Caco-2 (cell line): ENCODE measurements around the gene SLC39A7. TPM values are rescaled to one million over a fixed set of nuclear protein-coding genes. Genes with fewer than 3 reads are reported as not detected.

Experiments
- BruUV-seq: library from RNA; stranded (reverse); fragments of 400-500 nt; replicated peaks from 2 replicates; lab custom pipeline; 2021; lab: Mats Ljungman, UMichigan
- CTCF ChIA-PET: fragments of 300-600 bp; sonication (Branson Sonifier 250); formaldehyde crosslinking; loops from one replicate; lab custom pipeline; 2022; ENCODE audit warnings: antibody characterized with exemption; lab: Charles Lee
- POLR2A ChIA-PET: fragments of 300-600 bp; sonication (Branson Sonifier 250); formaldehyde crosslinking; loops from one replicate; lab custom pipeline; 2022; ENCODE audit warnings: antibody characterized with exemption; lab: Charles Lee
- DNase-seq, 2 experiments: peaks; one replicate each; pipeline versions ENCODE4 v3.0.0 to v3.0.0-alpha.2; 2020 to 2022
- H3K27me3 ChIP-seq: replicated peaks from 2 replicates; pipeline ENCODE4 v1.6.0; 2011; ENCODE audit warnings: low read length; ENCODE audit not compliant: control insufficient read depth, insufficient read depth
- H3K36me3 ChIP-seq: 2 replicates; pipeline ENCODE4 v1.5.1; 2011; ENCODE audit warnings: low read length; ENCODE audit not compliant: control insufficient read depth, insufficient read depth
- H3K4me1 ChIP-seq: fragments of 250-450 bp; sonication (Bioruptor Pico); 2 replicates; pipeline ENCODE4 v1.5.1; 2020; ENCODE audit warnings: mild to moderate bottlenecking
- H3K4me3 ChIP-seq: 2 replicates; pipeline ENCODE4 v1.5.1; 2011; ENCODE audit warnings: low read depth, mild to moderate bottlenecking, control low read depth, low read length
- H3K9me3 ChIP-seq: fragments of 250-450 bp; sonication (Bioruptor Pico); 2 replicates; pipeline ENCODE4 v1.5.1; 2020; ENCODE audit warnings: mild to moderate bottlenecking, moderate library complexity
- H3K27ac Mint-ChIP-seq: one replicate; pipeline ENCODE4 v1.8.0; 2022; ENCODE audit warnings: mixed read lengths; ENCODE audit not compliant: unreplicated experiment
- H3K27me3 Mint-ChIP-seq: one replicate; pipeline ENCODE4 v1.8.0; 2022; ENCODE audit warnings: mixed read lengths; ENCODE audit not compliant: insufficient read depth, unreplicated experiment
- H3K36me3 Mint-ChIP-seq: one replicate; pipeline ENCODE4 v1.8.0; 2022; ENCODE audit warnings: mild to moderate bottlenecking, mixed read lengths; ENCODE audit not compliant: insufficient read depth, unreplicated experiment
- H3K4me1 Mint-ChIP-seq: one replicate; pipeline ENCODE4 v1.8.0; 2022; ENCODE audit warnings: low read depth, mixed read lengths; ENCODE audit not compliant: unreplicated experiment
- H3K4me3 Mint-ChIP-seq: one replicate; pipeline ENCODE4 v1.8.0; 2022; ENCODE audit warnings: mild to moderate bottlenecking, moderate library complexity, mixed read lengths; ENCODE audit not compliant: unreplicated experiment
- H3K9me3 Mint-ChIP-seq: one replicate; pipeline ENCODE4 v1.8.0; 2022; ENCODE audit warnings: mixed read lengths; ENCODE audit not compliant: unreplicated experiment
- CTCF ChIP-seq, 2 experiments: fragments of 200-600 bp in 1 of 2; IDR thresholded peaks; 1 replicate in 1 of 2; 2 replicates in 1 of 2; pipeline versions ENCODE4 v1.5.1 to v1.8.0; 2011 to 2022; ENCODE audit warnings: antibody characterized with exemption in 1 of 2, control low read depth in 1 of 2, inconsistent platforms in 1 of 2, low read depth in 1 of 2, low read length in 1 of 2, mild to moderate bottlenecking in 1 of 2, moderate library complexity in 1 of 2; ENCODE audit not compliant: insufficient read depth in 1 of 2, severe bottlenecking in 1 of 2, unreplicated experiment in 1 of 2
- intact Hi-C: fragments of 100-400 bp; cut with micrococcal nuclease; formaldehyde crosslinking; loops from one replicate; pipeline ENCODE4 v1.10.0; 2022; ENCODE audit not compliant: unreplicated experiment
- total RNA-seq: library from RNA; stranded (reverse); gene quantifications from 2 replicates; pipeline ENCODE4 v1.2.3, GENCODE V29; 2022

Gene SLC39A7
- total RNA-seq, 1 experiment from 2014 or later = 140 TPM

GRCh38 chr6:33236328-33236727 lies 35.7 kb downstream of the SLC39A7 start:
- H3K36me3 ChIP-seq = no peaks in the 10 kb centered on the region
- no peaks in the 10 kb centered on the region for H3K9me3 ChIP-seq
- H3K4me3 Mint-ChIP-seq = no peak overlapping the region
- intact Hi-C loops = no loop called here
- POLR2A ChIA-PET = no interaction called here
- no peak overlapping the region for H3K27ac Mint-ChIP-seq
- no peak for DNase-seq
- no TSS peak for BruUV-seq
- no peak overlapping the region for H3K4me3 ChIP-seq
- H3K27me3 ChIP-seq = no peaks in the 10 kb centered on the region
- no peaks in the 10 kb centered on the region for H3K36me3 Mint-ChIP-seq
- CTCF ChIA-PET = interaction anchor here (0.7 kb wide), 1 partner anchor 77 kb away, joined by 5 read pairs; no protein-coding TSS in a partner anchor
- peaks cover 23% of the 10 kb centered on the region for H3K27me3 Mint-ChIP-seq
- no peaks in the 10 kb centered on the region for H3K4me1 Mint-ChIP-seq
- no peaks in the 10 kb centered on the region for H3K9me3 Mint-ChIP-seq
- H3K4me1 ChIP-seq = no peaks in the 10 kb centered on the region
- TF ChIP-seq CTCF (IDR thresholded peaks at IDR 0.05; ENCODE audit: insufficient read depth in 1 of 2, low read depth in 1 of 2, low read length in 1 of 2, severe bottlenecking in 1 of 2, unreplicated experiment in 1 of 2) = no peak

DNA sequence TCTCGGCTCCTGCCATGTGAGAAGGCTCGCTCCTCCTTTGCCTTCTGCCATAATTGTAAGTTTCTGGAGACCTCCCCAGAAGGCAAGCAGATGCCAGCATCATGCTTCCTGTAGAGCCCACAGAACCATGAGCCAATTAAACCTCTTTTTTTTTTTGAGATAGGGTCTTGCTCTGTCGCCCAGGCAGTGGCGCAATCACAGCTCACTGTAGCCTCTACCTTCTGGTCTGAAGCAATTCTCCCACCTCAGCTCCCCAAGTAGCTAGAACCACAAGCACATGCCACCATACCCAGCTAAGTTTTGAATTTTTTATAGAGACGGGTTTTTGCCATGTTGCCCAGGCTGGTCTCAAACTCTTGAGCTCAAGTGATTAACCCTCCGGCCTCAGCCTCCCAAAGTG lies 36.2 kb downstream of the SLC39A7 start:
- DNase-seq = no peak
- Mint-ChIP-seq H3K4me1 (no peaks in the 10 kb centered on the region), H3K4me3 (no peak overlapping the region), H3K27ac (no peak overlapping the region), H3K9me3 (no peaks in the 10 kb centered on the region), H3K36me3 (no peaks in the 10 kb centered on the region), H3K27me3 (peaks cover 23% of the 10 kb centered on the region)
- Histone ChIP-seq H3K9me3 (no peaks in the 10 kb centered on the region), H3K4me3 (no peak overlapping the region), H3K27me3 (no peaks in the 10 kb centered on the region), H3K4me1 (no peaks in the 10 kb centered on the region), H3K36me3 (no peaks in the 10 kb centered on the region)
- no TSS peak for BruUV-seq
- TF ChIP-seq CTCF (IDR thresholded peaks at IDR 0.05; ENCODE audit: insufficient read depth in 1 of 2, low read depth in 1 of 2, low read length in 1 of 2, severe bottlenecking in 1 of 2, unreplicated experiment in 1 of 2) = no peak
- ChIA-PET POLR2A (no interaction called here), CTCF (no interaction called here)
- intact Hi-C loops = no loop called here

- no peak for TF ChIP-seq CTCF (IDR thresholded peaks at IDR 0.05; ENCODE audit: insufficient read depth in 1 of 2, low read depth in 1 of 2, low read length in 1 of 2, severe bottlenecking in 1 of 2, unreplicated experiment in 1 of 2)
- H3K4me1 Mint-ChIP-seq = no peaks in the 10 kb centered on the region
- ChIA-PET CTCF (no interaction called here), POLR2A (no interaction called here)
- Histone ChIP-seq H3K27me3 (no peaks in the 10 kb centered on the region), H3K4me1 (no peaks in the 10 kb centered on the region), H3K36me3 (no peaks in the 10 kb centered on the region), H3K9me3 (no peaks in the 10 kb centered on the region), H3K4me3 (no peak overlapping the region)
- H3K27me3 Mint-ChIP-seq = peaks cover 22% of the 10 kb centered on the region
- no peaks in the 10 kb centered on the region for H3K36me3 Mint-ChIP-seq
- DNase-seq = no peak
- no peak overlapping the region for H3K27ac Mint-ChIP-seq
- intact Hi-C loops = no loop called here
- no peak overlapping the region for H3K4me3 Mint-ChIP-seq
- BruUV-seq = no TSS peak
- no peaks in the 10 kb centered on the region for H3K9me3 Mint-ChIP-seq
These were observed 37.1 kb downstream of the SLC39A7 start for GRCh38 chr6:33237741-33238140.
